NT2/D1 (cell line): Measurements from ENCODE around the gene VEPH1.

ENCODE experiments used
- DNase-seq: peaks from one replicate; pipeline ENCODE4 v3.0.0-alpha.2; 2011; ENCODE audit warnings: low read depth, low spot score
- H3K27me3 ChIP-seq: 2 replicates; pipeline ENCODE4 v1.6.0; 2011; ENCODE audit warnings: mild to moderate bottlenecking; ENCODE audit not compliant: insufficient read length, insufficient read depth
- H3K36me3 ChIP-seq: 2 replicates; pipeline ENCODE4 v1.6.1; 2011; ENCODE audit warnings: mild to moderate bottlenecking, low read length, mixed read lengths; ENCODE audit not compliant: insufficient read depth, insufficient read length
- H3K4me1 ChIP-seq: 2 replicates; pipeline ENCODE4 v1.5.1; 2011; ENCODE audit not compliant: insufficient read depth, insufficient read length
- H3K4me3 ChIP-seq: 2 replicates; pipeline ENCODE4 v1.5.1; 2011; ENCODE audit warnings: low read depth; ENCODE audit not compliant: insufficient read length
- H3K9ac ChIP-seq: 2 replicates; pipeline ENCODE4 v1.6.0; 2011; ENCODE audit warnings: low read depth; ENCODE audit not compliant: insufficient read length
- H3K9me3 ChIP-seq: 2 replicates; pipeline ENCODE4 v1.5.1; 2011; ENCODE audit warnings: mild to moderate bottlenecking, low read length; ENCODE audit not compliant: insufficient read depth
- SUZ12 ChIP-seq: IDR thresholded peaks from 2 replicates; pipeline ENCODE4 v1.6.1; 2011; ENCODE audit not compliant: insufficient read length, insufficient read depth; ENCODE audit errors: extremely low read depth
- YY1 ChIP-seq: IDR thresholded peaks from 2 replicates; pipeline ENCODE4 v1.6.1; 2011; ENCODE audit not compliant: insufficient read length, insufficient read depth
- ZNF274 ChIP-seq: IDR thresholded peaks from 2 replicates; pipeline ENCODE4 v1.6.1; 2011; ENCODE audit warnings: mild to moderate bottlenecking, low read depth, low read length

VEPH1 gene

GRCh38 chr3:157239082-157239704 lies 264.0 kb downstream of the VEPH1 start:
- no peaks in the 10 kb centered on the region for H3K9me3 ChIP-seq
- H3K4me3 ChIP-seq, result no peak overlapping the region
- H3K9ac ChIP-seq, result no peak overlapping the region
- TF ChIP-seq ZNF274 (no peak), YY1 (no peak), SUZ12 (no peak)
- H3K4me1 ChIP-seq, result no peaks in the 10 kb centered on the region
- peak; percentile 52 for DNase-seq
- H3K27me3 ChIP-seq, result no peaks in the 10 kb centered on the region
- H3K36me3 ChIP-seq, result no peaks in the 10 kb centered on the region

- H3K27me3 ChIP-seq, result no peaks in the 10 kb centered on the region
- DNase-seq, result no peak
- H3K4me1 ChIP-seq, result no peaks in the 10 kb centered on the region
- H3K4me3 ChIP-seq, result no peak overlapping the region
- no peaks in the 10 kb centered on the region for H3K9me3 ChIP-seq
- TF ChIP-seq ZNF274 (no peak), YY1 (no peak), SUZ12 (no peak)
- H3K36me3 ChIP-seq, result no peaks in the 10 kb centered on the region
- H3K9ac ChIP-seq, result no peak overlapping the region
These were observed 264.8 kb downstream of the VEPH1 start for GRCh38 chr3:157238457-157238856.

- Histone ChIP-seq H3K4me3 (no peak overlapping the region), H3K9me3 (no peaks in the 10 kb centered on the region), H3K36me3 (no peaks in the 10 kb centered on the region), H3K27me3 (no peaks in the 10 kb centered on the region), H3K9ac (no peak overlapping the region), H3K4me1 (no peaks in the 10 kb centered on the region)
- DNase-seq, result no peak
- TF ChIP-seq ZNF274 (no peak), SUZ12 (no peak), YY1 (no peak)
These were observed 265.3 kb downstream of the VEPH1 start for GRCh38 chr3:157237886-157238285.

GRCh38 chr3:157235291-157235690 lies 267.9 kb downstream of the VEPH1 start:
- Histone ChIP-seq H3K9ac (no peak overlapping the region), H3K9me3 (no peaks in the 10 kb centered on the region), H3K4me3 (no peak overlapping the region), H3K27me3 (no peaks in the 10 kb centered on the region), H3K4me1 (no peaks in the 10 kb centered on the region), H3K36me3 (no peaks in the 10 kb centered on the region)
- DNase-seq, result no peak
- TF ChIP-seq ZNF274, result no peak
- TF ChIP-seq YY1, result no peak
- no peak for TF ChIP-seq SUZ12

- no peak for DNase-seq
- Histone ChIP-seq H3K27me3 (no peaks in the 10 kb centered on the region), H3K36me3 (no peaks in the 10 kb centered on the region), H3K9ac (no peak overlapping the region), H3K4me3 (no peak overlapping the region), H3K9me3 (no peaks in the 10 kb centered on the region), H3K4me1 (no peaks in the 10 kb centered on the region)
- TF ChIP-seq ZNF274 (no peak), YY1 (no peak), SUZ12 (no peak)
These were observed 269.3 kb downstream of the VEPH1 start for GRCh38 chr3:157233923-157234322.

GRCh38 chr3:157232141-157232540 lies 271.1 kb downstream of the VEPH1 start:
- H3K4me3 ChIP-seq, result no peak overlapping the region
- H3K27me3 ChIP-seq, result no peaks in the 10 kb centered on the region
- H3K9ac ChIP-seq, result no peak overlapping the region
- TF ChIP-seq ZNF274 (no peak), SUZ12 (no peak), YY1 (no peak)
- DNase-seq, result no peak
- H3K4me1 ChIP-seq, result no peaks in the 10 kb centered on the region
- no peaks in the 10 kb centered on the region for H3K9me3 ChIP-seq
- no peaks in the 10 kb centered on the region for H3K36me3 ChIP-seq

- Histone ChIP-seq H3K9me3 (no peaks in the 10 kb centered on the region), H3K9ac (no peak overlapping the region), H3K4me3 (no peak overlapping the region), H3K36me3 (no peaks in the 10 kb centered on the region), H3K27me3 (no peaks in the 10 kb centered on the region), H3K4me1 (no peaks in the 10 kb centered on the region)
- TF ChIP-seq YY1 (no peak), SUZ12 (no peak), ZNF274 (no peak)
- no peak for DNase-seq
These were observed 272.1 kb downstream of the VEPH1 start for GRCh38 chr3:157231071-157231470.
